H1 (cell line): Measurements from ENCODE around the gene ZNF776.

Source experiments
- CREB1 ChIP-seq: IDR thresholded peaks from 2 replicates; pipeline ENCODE4 v1.6.1; 2012; ENCODE audit warnings: inconsistent platforms
- EZH2 ChIP-seq: fragments of 200-600 bp; sonication (generic); IDR thresholded peaks from 2 replicates; pipeline ENCODE4 v1.7.1; 2012; ENCODE audit warnings: low read depth, mild to moderate bottlenecking, moderate library complexity, low read length, inconsistent platforms; ENCODE audit not compliant: severe bottlenecking
- RFX5 ChIP-seq: IDR thresholded peaks from 2 replicates; pipeline ENCODE4 v1.6.1; 2011; ENCODE audit warnings: low read depth, low read length, improper control_type of control experiment, borderline replicate concordance
- RXRA ChIP-seq: IDR thresholded peaks from 2 replicates; pipeline ENCODE4 v1.6.1; 2011; ENCODE audit warnings: low read depth, mild to moderate bottlenecking, low read length, moderate library complexity; ENCODE audit not compliant: insufficient read depth
- TCF12 ChIP-seq: IDR thresholded peaks from 2 replicates; pipeline ENCODE4 v1.6.1; 2011; ENCODE audit warnings: low read depth, mild to moderate bottlenecking, low read length
- YY1 ChIP-seq: IDR thresholded peaks from 2 replicates; pipeline ENCODE4 v1.6.1; 2011; ENCODE audit warnings: low read depth, mild to moderate bottlenecking, low read length
- TF ChIP-seq, protein P1 (sequence below), 3 experiments: IDR thresholded peaks; 1 replicate in 2 of 3; 2 replicates in 1 of 3; pipeline versions ENCODE4 v1.5.1 to v1.6.1; 2011; ENCODE audit warnings: low read length in 3 of 3, mild to moderate bottlenecking in 3 of 3, inconsistent platforms in 2 of 3, low read depth in 1 of 3, moderate library complexity in 1 of 3; ENCODE audit not compliant: insufficient read depth in 1 of 3; ENCODE audit errors: control extremely low read depth in 1 of 3

DNA sequence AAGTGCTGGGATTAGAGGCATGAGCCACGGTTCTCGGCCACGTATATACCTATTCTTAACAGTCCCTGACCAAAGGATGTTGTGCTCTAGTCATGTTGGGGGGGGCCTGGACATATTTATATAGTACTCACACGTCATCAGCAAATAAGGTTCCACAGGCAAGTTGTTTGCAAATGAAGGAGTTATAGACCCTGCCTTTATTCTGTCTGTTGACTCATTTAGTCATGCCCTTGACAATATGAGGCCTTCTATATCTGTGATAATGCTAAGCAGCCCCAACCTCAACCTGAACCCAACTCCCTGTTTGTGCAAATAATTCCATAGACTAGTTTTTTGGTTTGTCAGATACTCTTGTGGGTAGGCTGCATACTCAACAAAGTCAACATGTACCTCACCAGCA lies 31.7 kb downstream of the ZNF776 start:
- TF ChIP-seq, protein P1, sequence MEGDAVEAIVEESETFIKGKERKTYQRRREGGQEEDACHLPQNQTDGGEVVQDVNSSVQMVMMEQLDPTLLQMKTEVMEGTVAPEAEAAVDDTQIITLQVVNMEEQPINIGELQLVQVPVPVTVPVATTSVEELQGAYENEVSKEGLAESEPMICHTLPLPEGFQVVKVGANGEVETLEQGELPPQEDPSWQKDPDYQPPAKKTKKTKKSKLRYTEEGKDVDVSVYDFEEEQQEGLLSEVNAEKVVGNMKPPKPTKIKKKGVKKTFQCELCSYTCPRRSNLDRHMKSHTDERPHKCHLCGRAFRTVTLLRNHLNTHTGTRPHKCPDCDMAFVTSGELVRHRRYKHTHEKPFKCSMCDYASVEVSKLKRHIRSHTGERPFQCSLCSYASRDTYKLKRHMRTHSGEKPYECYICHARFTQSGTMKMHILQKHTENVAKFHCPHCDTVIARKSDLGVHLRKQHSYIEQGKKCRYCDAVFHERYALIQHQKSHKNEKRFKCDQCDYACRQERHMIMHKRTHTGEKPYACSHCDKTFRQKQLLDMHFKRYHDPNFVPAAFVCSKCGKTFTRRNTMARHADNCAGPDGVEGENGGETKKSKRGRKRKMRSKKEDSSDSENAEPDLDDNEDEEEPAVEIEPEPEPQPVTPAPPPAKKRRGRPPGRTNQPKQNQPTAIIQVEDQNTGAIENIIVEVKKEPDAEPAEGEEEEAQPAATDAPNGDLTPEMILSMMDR (IDR thresholded peaks at IDR 0.05; ENCODE audit: control extremely low read depth in 1 of 3, insufficient read depth in 1 of 3, low read depth in 1 of 3, low read length in 3 of 3), result no peak
- TF ChIP-seq RFX5 (no peak), YY1 (no peak), TCF12 (no peak), EZH2 (no peak), CREB1 (no peak), RXRA (no peak)
